Upper lobe of left lung (tissue), 4 donors: ENCODE measurements around the gene IGF2BP1.

Source experiments
- EP300 ChIP-seq, 4 donors: sonication (generic); formaldehyde crosslinking; IDR thresholded peaks; one replicate each; pipeline ENCODE4 v1.5.1; 2017; ENCODE audit warnings: antibody characterized with exemption in 4 of 4, control low read depth in 2 of 4
- POLR2A ChIP-seq, 4 donors: fragments of 450-650 bp; IDR thresholded peaks; one replicate each; pipeline ENCODE4 v1.5.1; 2016 to 2017; ENCODE audit warnings: antibody characterized with exemption in 4 of 4, mild to moderate bottlenecking in 2 of 4
- POLR2AphosphoS5 ChIP-seq, 2 donors: sonication (generic); formaldehyde crosslinking; IDR thresholded peaks; one replicate each; pipeline ENCODE4 v1.5.1; 2017; ENCODE audit warnings: antibody characterized with exemption in 2 of 2
- TF ChIP-seq, protein P1 (sequence below), 6 experiments: fragments of 450-650 bp in 4 of 6; fragments of 200-600 bp in 2 of 6; sonication (generic) in 2 of 6; IDR thresholded peaks; one replicate each; pipeline ENCODE4 v1.5.1; 2016 to 2019; ENCODE audit warnings: antibody characterized with exemption in 6 of 6

DNA sequence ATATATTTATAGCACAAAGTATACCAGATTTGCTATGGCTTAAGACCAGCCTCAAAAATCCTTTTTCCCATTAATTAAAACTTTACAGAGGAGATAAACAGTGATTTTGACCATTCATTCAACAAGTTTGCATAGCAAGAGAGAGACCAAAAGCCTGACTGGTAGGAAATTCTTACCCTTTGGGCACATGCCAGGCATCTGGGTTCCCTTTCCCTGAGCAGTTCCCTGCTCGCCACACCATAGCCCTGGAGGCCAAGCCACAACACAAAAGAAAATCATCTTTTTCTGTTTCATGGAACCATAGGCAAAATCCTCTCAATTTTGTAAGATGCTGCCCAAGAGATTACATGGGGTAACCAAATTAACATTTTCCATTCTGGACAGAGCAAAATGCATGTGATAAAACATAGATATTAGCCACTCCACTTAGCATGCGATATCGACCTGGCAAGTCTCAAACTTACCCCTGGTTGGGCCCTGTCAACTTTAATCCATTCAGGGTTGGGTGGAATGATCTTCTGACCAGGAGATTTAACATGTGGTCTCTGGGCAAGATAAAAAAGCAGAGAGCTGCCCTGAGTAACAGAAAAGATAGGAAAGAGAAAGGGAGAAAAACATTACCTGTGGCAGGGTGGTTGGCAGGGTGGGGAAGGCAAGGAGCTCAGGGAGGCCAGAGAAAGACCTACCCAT is 77.8 kb downstream of the IGF2BP1 start:
- TF ChIP-seq, protein P1, sequence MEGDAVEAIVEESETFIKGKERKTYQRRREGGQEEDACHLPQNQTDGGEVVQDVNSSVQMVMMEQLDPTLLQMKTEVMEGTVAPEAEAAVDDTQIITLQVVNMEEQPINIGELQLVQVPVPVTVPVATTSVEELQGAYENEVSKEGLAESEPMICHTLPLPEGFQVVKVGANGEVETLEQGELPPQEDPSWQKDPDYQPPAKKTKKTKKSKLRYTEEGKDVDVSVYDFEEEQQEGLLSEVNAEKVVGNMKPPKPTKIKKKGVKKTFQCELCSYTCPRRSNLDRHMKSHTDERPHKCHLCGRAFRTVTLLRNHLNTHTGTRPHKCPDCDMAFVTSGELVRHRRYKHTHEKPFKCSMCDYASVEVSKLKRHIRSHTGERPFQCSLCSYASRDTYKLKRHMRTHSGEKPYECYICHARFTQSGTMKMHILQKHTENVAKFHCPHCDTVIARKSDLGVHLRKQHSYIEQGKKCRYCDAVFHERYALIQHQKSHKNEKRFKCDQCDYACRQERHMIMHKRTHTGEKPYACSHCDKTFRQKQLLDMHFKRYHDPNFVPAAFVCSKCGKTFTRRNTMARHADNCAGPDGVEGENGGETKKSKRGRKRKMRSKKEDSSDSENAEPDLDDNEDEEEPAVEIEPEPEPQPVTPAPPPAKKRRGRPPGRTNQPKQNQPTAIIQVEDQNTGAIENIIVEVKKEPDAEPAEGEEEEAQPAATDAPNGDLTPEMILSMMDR (IDR thresholded peaks at IDR 0.05) = no peak
- TF ChIP-seq POLR2A (IDR thresholded peaks at IDR 0.05) (no peak), EP300 (IDR thresholded peaks at IDR 0.05) (no peak), POLR2AphosphoS5 (IDR thresholded peaks at IDR 0.05) (no peak)
